Activated naive CD4-positive, alpha-beta T cell treated with anti-CD3 and anti-CD28 coated beads, Interleukin-2, amount 50 U/mL, for 72 hours (primary cell): ENCODE data around the gene ZNF579. TPM values are rescaled to one million over a fixed set of nuclear protein-coding genes. Genes with fewer than 3 reads are reported as not detected.

Experiments used
- total RNA-seq, 2 donors: library from RNA; stranded (reverse); gene quantifications; one replicate each; pipeline ENCODE4 v1.2.3, GENCODE V29; 2022

ZNF579 gene
- total RNA-seq, 2 donors from 2014 or later = 8.7 to 10.1 TPM

Other genes with a start within 250 kb of the ZNF579 start
- gene KMT5C, start 241.0 kb downstream of the ZNF579 start, total RNA-seq = 10 to 100 TPM; 30.7 to 56.2 TPM
- under 1 TPM; 0.39 to 0.95 TPM for gene COX6B2, start 226.1 kb downstream of the ZNF579 start, total RNA-seq
- gene GARIN5B, start 217.6 kb downstream of the ZNF579 start, total RNA-seq = not detected
- gene IL11, start 210.4 kb downstream of the ZNF579 start, total RNA-seq = under 1 TPM in 1 of 2 donors, not detected in 1; 0.32 TPM
- gene TMEM190, start 204.0 kb downstream of the ZNF579 start, total RNA-seq = not detected
- 1 to 10 TPM; 4.5 to 7.8 TPM for gene TMEM238, start 196.6 kb downstream of the ZNF579 start, total RNA-seq
- 1,000 to 10,000 TPM; 2,540 to 2,693 TPM for gene RPL28, start 194.9 kb downstream of the ZNF579 start, total RNA-seq
- gene UBE2S, start 173.1 kb downstream of the ZNF579 start, total RNA-seq = 100 to 1,000 TPM; 192 to 343 TPM
- gene SHISA7, start 137.5 kb downstream of the ZNF579 start, total RNA-seq = not detected
- 10 to 100 TPM; 22.1 to 41.5 TPM for gene ISOC2, start 119.2 kb downstream of the ZNF579 start, total RNA-seq
- gene C19orf85, start 116.1 kb downstream of the ZNF579 start, total RNA-seq = not detected
- 10 to 100 TPM in 1 of 2 donors, 1 to 10 TPM in 1; 7.4 to 14.2 TPM for gene ZNF628, start 104.2 kb downstream of the ZNF579 start, total RNA-seq
- gene NAT14, start 95.7 kb downstream of the ZNF579 start, total RNA-seq = 10 to 100 TPM in 1 of 2 donors, 1 to 10 TPM in 1; 5.1 to 18.2 TPM
- under 1 TPM; 0.39 to 0.53 TPM for gene SSC5D, start 92.4 kb downstream of the ZNF579 start, total RNA-seq
- not detected for gene SBK2, start 43.7 kb downstream of the ZNF579 start, total RNA-seq
- gene SBK3, start 35.3 kb downstream of the ZNF579 start, total RNA-seq = not detected
- 10 to 100 TPM; 10.2 to 12.3 TPM for gene FIZ1, start 18.7 kb upstream of the ZNF579 start, total RNA-seq
- gene ZNF524, start 19.4 kb upstream of the ZNF579 start, total RNA-seq = 10 to 100 TPM; 21.4 to 29.7 TPM
- 10 to 100 TPM; 13.7 to 15.5 TPM for gene ZNF865, start 24.8 kb upstream of the ZNF579 start, total RNA-seq
- 1 to 10 TPM; 3.6 to 3.9 TPM for gene ZNF784, start 43.7 kb upstream of the ZNF579 start, total RNA-seq
- gene ZNF580, start 60.2 kb upstream of the ZNF579 start, total RNA-seq = 10 to 100 TPM; 18.2 to 33.9 TPM
- gene ZNF581, start 62.8 kb upstream of the ZNF579 start, total RNA-seq = 10 to 100 TPM; 39.9 to 40.0 TPM
- gene CCDC106, start 67.4 kb upstream of the ZNF579 start, total RNA-seq = 10 to 100 TPM in 1 of 2 donors, 1 to 10 TPM in 1; 2.9 to 13.6 TPM
- 100 to 1,000 TPM; 270 to 312 TPM for gene U2AF2, start 74.2 kb upstream of the ZNF579 start, total RNA-seq
- 10 to 100 TPM; 23.1 to 46.4 TPM for gene EPN1, start 94.4 kb upstream of the ZNF579 start, total RNA-seq
- gene NLRP9, start 157.6 kb upstream of the ZNF579 start, total RNA-seq = under 1 TPM in 1 of 2 donors, not detected in 1; 0.09 TPM
- gene RFPL4A, start 178.2 kb upstream of the ZNF579 start, total RNA-seq = not detected
- not detected for gene RFPL4AL1, start 188.3 kb upstream of the ZNF579 start, total RNA-seq